NCI-H187 (cell line): ENCODE data around the gene PATZ1.

Source experiments
- DNase-seq, 2 experiments: peaks; one replicate each; lab custom pipeline; 2025; lab: John Stamatoyannopoulos, UW

PATZ1 gene

GRCh38 chr22:31282748-31283468, 63.2 kb downstream of the PATZ1 start:
- DNase-seq, result no peak

GRCh38 chr22:31281733-31282132, 64.4 kb downstream of the PATZ1 start:
- no peak for DNase-seq

GRCh38 chr22:31279821-31280505, 66.2 kb downstream of the PATZ1 start:
- DNase-seq, result no peak

GRCh38 chr22:31279327-31279669, 66.8 kb downstream of the PATZ1 start:
- DNase-seq, result no peak

- DNase-seq, result no peak
These were observed 67.4 kb downstream of the PATZ1 start for GRCh38 chr22:31278626-31279326.

GRCh38 chr22:31278151-31278621, 68.0 kb downstream of the PATZ1 start:
- no peak for DNase-seq

GRCh38 chr22:31277741-31278140, 68.4 kb downstream of the PATZ1 start:
- DNase-seq, result no peak

- no peak for DNase-seq
These were observed 69.5 kb downstream of the PATZ1 start for GRCh38 chr22:31276426-31277167.
